Fibroblast of skin of back (primary cell): Measurements from ENCODE around the gene METTL13. TPM values are rescaled to one million over a fixed set of nuclear protein-coding genes. Genes with fewer than 3 reads are reported as not detected.
A peak's percentile ranks its signal among the peaks of the same experiment; 100 is the strongest.

Source experiments
- DNase-seq: peaks from one replicate; pipeline ENCODE4 v3.0.0-alpha.2; 2013
- polyA plus RNA-seq, 2 experiments: library from polyadenylated mRNA; unstranded; fragments of 120-200 nt; gene quantifications; one replicate each; pipeline ENCODE4 v1.2.1, GENCODE V29; 2013; ENCODE audit not compliant: insufficient read length in 2 of 2

The METTL13 gene, protein sequence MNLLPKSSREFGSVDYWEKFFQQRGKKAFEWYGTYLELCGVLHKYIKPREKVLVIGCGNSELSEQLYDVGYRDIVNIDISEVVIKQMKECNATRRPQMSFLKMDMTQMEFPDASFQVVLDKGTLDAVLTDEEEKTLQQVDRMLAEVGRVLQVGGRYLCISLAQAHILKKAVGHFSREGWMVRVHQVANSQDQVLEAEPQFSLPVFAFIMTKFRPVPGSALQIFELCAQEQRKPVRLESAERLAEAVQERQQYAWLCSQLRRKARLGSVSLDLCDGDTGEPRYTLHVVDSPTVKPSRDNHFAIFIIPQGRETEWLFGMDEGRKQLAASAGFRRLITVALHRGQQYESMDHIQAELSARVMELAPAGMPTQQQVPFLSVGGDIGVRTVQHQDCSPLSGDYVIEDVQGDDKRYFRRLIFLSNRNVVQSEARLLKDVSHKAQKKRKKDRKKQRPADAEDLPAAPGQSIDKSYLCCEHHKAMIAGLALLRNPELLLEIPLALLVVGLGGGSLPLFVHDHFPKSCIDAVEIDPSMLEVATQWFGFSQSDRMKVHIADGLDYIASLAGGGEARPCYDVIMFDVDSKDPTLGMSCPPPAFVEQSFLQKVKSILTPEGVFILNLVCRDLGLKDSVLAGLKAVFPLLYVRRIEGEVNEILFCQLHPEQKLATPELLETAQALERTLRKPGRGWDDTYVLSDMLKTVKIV
- 31.6 TPM for polyA plus RNA-seq (2013, experiment 1 of 2; ENCODE audit: insufficient read length)
- polyA plus RNA-seq (2013, experiment 2 of 2; ENCODE audit: insufficient read length), result 18.5 TPM

DNA sequence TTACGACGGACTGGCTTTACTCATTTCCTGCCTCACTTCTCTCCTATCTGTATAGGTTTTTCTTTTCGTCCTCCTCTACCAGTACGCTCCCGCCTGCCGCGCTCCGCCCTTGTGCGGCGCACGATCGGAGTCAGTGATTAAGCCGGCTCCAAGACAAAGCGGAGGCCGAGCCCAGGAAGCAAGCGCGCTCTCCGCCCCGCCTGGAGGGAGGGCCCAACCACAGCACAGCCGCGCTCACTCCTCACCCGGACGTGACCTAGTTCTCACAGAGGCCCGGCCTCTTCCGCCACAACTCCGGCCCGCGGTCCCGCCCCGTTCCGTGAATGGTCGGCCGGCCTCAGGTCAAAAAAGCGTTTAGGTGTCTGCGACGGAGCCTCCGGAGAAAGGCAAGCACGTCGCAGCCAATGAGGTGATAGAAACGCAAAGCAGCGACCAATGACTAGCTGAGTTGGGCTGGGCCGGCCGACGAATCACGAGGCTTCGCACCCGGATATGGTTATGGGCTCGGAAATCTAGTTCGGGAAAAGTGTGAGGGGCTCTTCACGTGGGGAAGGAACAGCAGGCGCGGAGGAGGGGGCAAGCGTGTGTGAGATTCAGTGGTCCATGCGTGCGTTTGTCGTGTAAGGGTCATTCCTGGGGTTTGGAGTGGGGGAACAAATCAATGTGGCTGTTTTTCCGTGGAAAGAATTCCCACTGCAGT is at the start of gene METTL13:
Gene METTL13, plus strand, starts transcription at position 485 of the 700 bp plus-strand sequence. CDS start 308 bp downstream, outside the sequence.
- peak; percentile 99 for DNase-seq

DNA sequence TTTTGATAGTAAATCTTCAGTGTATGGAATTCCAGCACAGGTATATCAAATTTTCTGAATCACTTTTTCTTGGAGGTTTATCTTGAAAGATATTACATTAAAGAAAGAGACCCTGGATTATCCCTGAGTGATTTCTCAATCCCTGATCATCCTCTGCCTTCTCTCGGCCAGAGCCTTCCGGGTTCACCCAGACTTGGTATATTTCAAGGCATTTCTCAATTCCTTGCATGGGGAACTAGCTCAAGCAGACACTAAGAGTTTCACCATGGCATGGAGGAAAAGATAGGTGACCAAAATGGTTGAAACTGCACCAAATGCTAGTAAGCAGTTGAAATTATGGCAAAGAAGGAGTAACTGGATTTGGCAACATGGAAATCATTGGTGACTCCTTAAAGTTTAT is 45.3 kb upstream of the METTL13 start:
- no peak for DNase-seq

DNA sequence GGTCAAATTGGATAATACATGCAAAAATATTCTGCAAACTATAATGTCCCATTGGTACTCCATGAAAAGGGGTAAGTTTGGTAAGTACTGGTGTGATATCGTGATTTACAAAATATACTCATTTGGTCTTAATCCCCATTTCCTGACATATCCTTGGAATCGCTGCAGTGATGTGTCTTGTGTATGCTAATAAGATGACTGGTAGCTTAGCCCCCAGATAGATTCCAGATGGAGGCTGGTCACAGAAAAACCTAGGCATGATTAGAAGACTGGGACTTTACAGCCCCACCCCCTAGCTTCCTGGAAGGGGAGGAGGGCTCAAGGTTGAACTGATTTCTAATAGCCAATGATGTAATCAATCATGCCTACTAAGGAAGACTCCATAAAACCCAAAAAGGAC is 42.5 kb upstream of the METTL13 start:
- DNase-seq, result peak; percentile 17

DNA sequence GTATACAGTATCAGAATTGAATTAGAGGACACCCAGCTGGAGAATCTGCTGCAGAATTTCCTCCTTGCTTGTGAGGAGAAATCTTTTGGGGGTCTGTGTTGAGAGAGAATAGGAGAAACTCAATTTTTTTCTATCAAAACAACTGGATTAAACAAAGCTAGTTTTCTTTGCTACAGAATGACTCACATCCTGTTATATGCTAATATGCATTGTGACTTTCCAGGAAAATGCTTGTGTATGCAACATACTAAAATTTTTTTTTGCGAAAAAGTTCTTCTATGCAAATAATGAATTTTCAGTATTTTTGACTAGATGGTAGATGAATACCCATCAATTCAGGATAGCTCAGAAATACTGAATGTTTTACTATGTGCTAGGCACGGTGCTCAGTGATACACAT is 41.8 kb upstream of the METTL13 start:
- peak; percentile 36 for DNase-seq

DNA sequence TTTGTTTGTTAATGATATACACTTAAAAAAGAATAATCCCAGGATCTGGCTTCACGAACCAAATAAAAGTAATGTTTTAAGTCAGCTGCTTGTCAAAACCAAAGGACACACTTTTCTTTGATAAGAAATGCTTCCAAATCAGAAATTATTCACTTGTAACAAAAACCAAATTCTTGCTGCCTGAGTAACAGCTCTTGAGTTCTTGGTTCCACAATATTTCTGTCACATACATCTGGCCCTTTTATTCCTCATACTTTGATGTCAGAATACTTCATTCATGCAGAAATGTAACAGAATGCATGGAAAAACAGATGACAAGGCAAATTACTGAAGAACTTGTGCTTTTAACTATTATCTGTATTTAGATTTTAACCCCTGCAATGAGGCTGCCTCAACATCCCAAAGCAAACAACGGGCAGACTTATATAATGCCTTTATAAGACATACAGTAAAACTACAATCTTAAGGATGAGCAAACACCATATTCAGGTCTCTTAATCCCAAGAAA is 41.0 kb upstream of the METTL13 start:
- peak; percentile 19 for DNase-seq

DNA sequence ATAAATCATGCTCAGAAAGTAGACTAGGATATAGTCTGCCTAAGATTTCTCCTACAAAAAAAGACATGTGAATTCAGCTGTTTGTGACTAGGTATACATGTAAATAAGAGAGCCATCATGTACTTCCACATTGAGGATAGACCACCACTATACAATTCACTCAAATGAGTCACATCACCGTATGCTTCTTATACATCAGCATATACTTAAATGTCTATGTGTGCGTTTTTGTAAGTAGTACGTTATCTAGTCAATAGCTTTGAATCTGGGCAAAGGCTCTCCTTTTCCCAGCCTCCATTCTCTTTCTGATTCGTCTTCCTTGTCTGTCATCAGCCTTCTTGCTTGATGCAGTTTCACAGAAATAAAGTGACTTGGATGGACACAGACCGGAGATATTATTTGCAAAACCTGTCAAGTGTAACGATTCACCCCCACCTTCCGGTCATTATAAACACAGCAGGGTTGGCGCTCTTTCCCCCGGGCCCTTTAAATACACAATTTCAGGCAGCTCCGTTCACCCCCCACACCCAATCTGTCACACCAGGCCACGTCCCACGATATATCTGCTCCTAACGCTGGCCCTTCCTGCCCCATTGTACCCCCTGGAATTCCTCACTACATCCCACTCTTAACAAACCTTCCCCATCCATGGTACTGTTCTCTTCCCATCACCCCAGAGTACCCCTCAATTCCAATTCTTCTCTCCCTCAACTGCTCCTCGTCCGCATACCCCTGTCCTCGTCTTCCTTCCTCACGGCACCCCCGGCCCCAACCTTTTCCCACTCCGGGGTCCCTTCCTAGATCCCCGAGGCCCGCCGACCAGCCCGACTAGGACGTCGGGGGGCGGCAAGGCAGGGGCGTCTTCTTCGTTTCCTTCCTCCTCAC is 40.2 kb upstream of the METTL13 start:
- DNase-seq, result peak; percentile 29

DNA sequence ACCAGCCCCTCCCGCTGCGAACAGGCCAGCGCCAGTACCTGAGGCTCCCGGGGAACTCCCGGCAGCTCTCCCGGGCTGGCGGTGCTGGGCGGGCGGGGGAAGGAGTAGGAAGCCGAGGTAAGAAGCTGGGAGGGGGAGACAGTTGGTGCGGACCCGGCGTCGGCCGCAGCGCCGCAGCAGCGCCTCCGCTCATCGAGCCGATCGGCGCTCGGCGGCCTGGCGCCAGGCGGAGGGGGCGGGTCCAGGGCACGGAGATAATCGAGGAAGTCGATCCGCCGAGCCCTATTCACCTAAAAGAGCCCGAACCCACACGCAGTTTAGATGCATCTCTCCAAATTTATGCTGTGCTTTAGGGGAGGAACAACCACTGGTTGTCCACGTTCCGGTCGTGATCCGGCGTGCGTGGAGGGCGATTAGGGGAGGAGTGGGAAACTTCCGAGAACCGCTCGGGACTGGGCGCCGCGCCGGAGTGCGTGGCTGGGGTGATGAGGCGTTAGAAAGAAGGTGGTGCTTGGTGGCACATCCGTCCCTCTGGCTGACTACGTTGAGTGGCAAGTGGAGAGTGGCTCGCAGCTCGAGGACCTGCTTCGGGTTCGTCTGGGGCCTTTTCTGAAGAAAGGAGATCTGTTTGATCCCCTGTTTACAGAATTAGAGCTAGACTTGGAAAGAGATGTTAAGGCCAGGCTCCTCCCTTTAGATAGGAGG is 39.4 kb upstream of the METTL13 start, which contains the start of gene VAMP4:
Gene VAMP4, minus strand, starts transcription at position 194 of the 705 bp plus-strand sequence. CDS start 3,651 bp downstream, outside the sequence.
- DNase-seq, result peak; percentile 86

DNA sequence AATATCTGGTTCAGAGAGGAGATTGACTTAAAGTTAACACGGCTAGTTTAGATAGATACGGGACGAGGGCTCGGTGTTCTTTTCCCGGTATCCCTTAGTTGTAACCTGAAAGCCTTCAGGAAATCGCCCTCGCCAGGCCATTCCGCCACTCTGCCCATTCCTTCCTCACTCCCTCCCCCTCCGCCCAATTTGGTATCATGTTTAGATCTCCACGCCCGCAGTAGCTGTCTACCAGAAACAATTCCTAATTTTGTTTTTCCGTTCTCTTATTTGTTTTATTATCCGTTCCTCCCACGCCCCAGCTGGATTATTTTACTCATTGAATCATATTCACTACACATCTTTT is 38.9 kb upstream of the METTL13 start:
- DNase-seq, result peak; percentile 59

DNA sequence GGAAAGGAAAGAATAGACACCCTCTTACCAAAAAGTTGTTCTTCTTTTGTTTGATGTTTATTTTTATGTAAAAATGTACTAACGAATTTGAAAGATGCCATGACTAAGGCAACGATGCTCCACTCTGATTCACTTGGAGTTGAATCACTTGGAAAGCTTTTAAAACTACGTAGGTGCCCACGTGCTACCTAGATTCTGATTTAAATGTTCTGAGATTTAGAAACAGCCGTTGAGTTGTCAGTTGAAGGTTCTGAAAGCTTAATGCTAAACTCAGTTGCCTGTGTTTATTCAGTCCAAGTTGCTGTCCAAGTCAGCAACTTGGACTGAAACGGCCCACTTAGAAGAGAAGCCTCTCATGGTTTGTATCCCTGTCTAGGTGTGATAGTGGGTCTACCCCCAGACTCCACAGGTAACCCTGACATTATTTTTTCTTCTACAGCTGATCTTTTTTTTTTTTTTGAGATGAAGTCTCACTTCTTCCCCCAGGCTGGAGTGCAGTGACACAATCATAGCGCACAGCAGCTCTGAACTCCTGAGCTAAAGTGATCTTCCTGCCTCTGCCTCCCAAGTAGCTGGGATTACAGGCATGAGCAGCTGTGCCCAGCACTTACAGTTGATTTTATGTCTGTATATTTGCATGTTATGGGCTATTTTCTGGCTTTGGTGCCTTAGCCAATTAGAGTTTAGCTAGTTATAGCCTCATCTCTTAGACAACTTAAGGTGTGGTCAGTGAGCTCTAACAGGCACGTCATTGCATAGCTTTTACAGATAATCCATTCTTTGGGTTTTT is 38.2 kb upstream of the METTL13 start:
- DNase-seq, result peak; percentile 61

DNA sequence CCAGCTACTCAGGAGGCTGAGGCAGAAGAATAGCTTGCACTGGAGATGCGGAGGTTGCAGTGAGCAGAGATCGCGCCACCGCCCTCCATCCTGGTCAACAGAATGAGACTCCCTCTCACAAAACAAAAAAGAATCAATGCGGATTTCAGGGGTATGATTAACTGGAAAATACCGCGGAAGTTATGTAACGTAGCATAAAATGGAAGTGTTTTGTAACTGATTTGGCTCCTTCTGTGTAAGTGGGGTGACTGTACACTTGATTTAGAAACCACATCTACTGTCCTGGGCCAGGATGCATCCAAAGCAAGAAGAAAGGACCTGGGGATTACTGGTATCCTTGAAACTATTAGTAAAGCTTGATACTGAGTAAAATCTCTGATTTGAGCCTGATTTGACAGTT is 36.5 kb upstream of the METTL13 start:
- DNase-seq, result no peak

DNA sequence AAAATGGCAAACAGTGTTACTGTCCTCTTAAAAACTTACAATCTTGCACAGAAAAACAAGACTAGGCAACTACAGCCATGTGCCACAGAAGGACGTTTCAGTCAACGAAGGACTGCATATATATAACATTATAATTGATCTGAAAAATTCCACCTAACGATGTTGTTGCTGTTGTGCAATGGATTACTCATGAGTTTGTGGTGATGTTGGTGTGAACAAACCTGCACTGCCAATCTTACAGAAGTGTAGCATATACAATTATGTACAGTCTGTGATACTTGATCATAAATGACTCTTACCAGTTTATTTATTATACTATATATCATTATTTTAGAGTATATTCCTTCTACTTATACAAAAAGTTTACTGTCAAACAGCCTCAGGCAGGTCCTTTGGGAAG is 32.8 kb upstream of the METTL13 start:
- DNase-seq, result no peak

DNA sequence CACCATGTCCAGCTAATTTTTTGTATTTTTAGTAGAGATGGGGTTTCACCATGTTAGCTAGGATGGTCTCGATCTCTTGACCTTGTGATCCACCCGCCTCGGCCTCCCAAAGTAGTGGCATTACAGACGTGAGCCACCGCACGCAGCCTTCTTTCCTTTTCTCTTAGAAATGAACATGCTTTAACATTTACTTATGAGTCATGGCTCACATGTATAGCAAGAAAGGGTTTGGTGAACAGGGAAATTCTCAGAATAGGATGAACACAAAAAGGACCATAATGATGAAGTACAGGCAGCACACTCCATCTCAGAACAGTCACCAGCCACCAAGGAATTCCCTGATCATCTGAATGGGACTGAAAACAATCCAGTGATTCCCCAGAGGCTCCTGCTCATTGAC is 30.2 kb upstream of the METTL13 start:
- no peak for DNase-seq

DNA sequence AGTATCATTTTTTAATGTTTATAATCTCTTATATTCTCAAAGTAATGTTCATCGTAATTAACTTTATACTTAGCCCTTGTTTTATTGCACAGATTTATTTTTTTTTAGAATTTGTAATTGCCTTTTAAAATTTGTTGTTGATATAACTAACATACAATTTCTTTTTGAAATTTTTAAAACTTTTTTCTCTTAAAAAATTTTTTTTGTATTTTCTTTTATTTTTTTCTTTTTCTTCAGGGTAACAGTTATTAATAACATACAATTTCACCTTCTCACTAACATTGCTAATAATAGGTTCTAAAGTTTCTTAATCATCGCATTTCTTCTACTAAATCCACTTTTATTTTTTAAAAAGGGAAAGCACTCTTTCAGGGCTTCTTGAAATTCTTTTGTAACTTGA is 28.3 kb upstream of the METTL13 start:
- DNase-seq, result no peak

DNA sequence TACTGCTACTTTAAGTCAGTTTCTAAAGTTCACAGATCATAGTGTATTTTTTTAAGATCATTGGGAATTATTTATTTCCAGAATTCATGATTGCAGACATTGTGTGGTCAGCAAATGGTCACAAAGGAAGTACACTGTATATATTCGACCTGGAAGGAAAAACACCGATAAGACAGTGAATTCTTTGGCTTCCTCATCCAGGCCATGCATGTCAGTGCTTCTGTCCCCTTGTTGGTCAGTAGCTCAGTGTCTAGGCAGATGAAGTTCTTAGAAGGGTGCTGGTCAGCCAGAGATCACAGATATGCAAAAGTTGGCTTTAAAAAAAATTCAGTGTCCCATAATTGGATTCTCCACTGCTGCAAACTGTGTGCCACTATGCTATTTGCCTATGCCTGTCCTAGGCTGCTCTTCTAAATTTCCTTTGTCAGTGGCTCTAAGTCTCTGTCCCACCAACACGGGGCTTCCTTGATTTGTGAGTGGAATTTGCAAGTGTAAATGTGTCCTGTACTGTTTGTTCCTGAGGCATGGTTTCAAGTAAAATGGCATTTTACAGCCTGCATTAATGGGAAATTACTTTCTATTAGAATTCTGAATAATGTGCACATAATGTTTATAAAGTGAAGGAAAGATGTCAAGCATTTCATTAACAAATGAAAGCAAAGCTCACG is 27.6 kb upstream of the METTL13 start:
- DNase-seq, result no peak

DNA sequence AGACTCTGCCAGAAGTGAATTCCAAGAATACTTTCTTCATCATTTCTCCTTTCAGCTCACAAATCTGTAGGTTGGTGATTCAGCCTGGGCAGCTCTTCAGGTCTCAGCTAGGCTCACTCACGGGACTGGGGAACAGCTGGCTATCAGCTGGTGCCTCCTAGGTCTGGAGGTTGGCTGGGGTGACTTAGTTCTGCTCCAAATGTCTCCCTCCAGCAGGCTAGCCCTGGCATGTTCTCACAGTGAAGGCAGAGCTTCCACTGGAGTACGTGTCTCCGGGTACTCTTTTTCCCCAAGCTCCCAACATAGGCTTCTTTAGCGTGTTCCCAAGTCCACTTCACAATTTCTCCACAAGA is 27.1 kb upstream of the METTL13 start:
- DNase-seq, result peak; percentile 28

DNA sequence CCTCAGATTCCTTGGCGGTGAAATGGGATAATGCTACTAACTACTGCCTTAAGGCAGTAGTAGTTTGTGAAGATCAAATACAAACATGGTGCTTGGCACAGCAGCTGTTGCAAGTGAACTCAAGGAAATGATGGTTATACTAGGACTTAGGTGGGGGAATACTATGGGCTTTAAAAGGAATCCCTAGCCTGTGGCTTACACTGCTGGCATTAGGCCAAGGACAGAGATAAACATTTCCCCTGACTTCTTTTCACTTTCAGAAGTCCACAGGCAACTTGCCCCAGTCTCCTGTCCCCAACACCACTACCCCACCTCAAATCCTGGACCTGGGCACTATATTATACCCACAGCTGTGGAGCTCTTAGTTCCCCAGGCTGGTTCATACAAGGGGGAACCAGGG is 26.5 kb upstream of the METTL13 start:
- peak; percentile 8 for DNase-seq

DNA sequence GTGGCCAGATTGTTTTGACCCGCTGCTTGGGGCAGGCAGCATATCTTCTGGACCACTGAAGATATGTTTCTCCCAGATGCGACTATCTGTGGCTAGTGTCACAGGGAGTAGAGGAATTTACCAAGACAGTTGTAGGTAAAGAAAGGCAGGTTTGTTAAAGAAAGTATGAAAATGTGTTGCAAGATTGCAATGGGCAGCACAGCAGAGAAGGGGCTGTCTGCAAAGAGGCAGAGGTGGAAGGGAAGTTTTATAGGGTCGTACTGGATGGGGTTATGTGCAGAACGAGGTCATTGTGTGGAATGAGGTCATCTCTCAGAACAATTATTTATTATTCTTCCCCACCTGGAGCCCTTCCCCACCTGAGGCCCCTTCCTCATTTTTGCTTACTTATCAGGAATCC is 24.6 kb upstream of the METTL13 start:
- DNase-seq, result no peak

DNA sequence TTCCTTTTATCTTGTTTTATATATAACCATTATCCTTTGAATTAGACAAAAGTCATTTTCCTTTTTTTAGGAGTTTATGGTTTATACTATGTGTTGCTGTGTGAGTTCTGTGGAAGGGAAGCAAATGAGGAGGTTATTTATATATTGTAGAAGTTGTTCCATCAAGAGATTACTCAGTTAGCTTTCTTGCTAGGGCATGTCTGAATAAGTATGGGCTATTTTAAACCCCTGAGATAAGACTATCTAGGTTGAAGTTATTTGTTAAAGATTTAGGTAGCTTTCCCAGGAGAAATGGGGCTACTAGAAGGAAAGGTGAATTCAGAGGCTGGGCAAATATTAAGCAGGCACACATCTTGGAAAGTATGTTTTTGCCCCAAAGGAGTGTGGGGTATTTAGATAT is 23.4 kb upstream of the METTL13 start:
- DNase-seq, result no peak

DNA sequence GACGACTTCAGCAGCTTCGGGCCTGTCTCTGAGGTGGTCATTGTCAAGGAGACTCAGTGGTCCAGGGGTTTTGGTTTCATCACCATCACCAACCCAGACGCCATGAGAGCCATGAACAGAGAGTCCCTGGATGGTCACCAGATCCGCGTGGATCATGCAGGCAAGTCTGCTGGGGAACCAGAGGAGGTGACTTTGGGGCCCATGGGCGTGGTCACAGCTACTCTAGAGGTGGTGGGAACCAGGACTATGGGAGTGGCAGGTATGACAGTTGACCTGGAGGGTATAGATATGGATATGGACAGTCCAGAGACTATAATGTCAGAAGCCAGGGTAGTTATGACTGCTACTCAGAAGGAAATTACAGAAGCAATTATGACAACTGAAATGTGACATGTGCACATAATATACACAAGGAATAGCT is 19.3 kb upstream of the METTL13 start:
- no peak for DNase-seq

DNA sequence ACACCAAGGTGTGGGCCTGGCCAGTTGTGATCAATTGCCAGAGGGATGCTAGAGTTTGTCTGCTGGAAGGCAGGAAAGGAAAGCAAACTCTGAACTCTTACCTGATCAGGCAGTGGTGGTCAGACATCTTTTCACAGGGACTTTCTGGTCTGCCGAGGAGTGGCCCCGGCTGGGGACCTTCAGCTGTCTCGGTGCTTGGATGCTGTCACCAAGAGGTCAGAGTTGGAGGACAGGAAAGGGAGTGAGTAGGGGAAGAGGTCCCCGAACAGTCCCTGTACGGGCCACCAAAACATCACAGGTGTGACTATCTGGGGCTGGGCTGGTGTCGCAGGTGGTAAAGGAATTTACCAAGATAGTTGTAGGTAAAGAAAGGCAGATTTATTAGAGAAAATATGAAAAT is 17.7 kb upstream of the METTL13 start:
- no peak for DNase-seq
